ENCODE measurements around the gene TTC3. TPM values are rescaled to one million over a fixed set of nuclear protein-coding genes. Genes with fewer than 3 reads are reported as not detected.

TTC3 gene
- total RNA-seq, 1 experiment from 2014 or later, result 71.9 TPM

Other genes with a start within 250 kb of the TTC3 start
- gene HLCS, start 106.6 kb upstream of the TTC3 start, total RNA-seq (2014; rRNA removed; shearing (Covaris generic)), result 26.0 and 31.7 TPM in 2 replicates
- gene RIPPLY3, start 66.6 kb upstream of the TTC3 start, total RNA-seq (2014; rRNA removed; shearing (Covaris generic)), result not detected in 2 replicates
- 28.9 and 52.9 TPM in 2 replicates for gene PIGP, start 183 bp upstream of the TTC3 start, total RNA-seq (2014; rRNA removed; shearing (Covaris generic))
- 63.6 and 95.0 TPM in 2 replicates for gene VPS26C, start 194.1 kb downstream of the TTC3 start, total RNA-seq (2014; rRNA removed; shearing (Covaris generic))

All from H4 (cell line).